ENCODE data around the gene MAS1L. TPM values are rescaled to one million over a fixed set of nuclear protein-coding genes. Genes with fewer than 3 reads are reported as not detected.
"Not testable (repeated sequence)": the region's sequence is repeated elsewhere in the genome, so short reads cannot be mapped to it uniquely, and the experiment has no call there.

The MAS1L gene
- total and polyA plus RNA-seq, 12 donors = not detected

DNA sequence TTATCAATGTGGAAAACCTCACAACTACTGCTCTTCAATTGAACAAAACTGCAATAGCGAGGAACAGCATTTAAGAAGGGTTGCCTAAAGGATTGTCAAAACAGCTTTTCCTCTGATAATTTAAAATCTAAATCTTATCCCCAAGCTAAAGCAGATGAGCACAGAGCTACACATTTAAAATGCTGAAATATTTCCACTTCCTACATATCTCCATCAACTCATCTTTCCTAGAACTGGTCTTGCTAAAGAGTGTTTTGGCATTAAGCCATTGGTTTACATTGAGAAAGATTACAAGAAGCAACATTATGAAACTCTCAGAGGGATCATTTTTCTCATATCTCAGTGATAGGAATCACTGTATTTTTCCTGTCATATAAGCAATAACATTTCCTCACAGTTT is 45.0 kb downstream of the MAS1L start:
- DNase-seq (no peak), ATAC-seq (no peak)
- intact Hi-C loops (cut with DNase I) = no loop called here
- Histone ChIP-seq H3K9me3 (no peaks in the 10 kb centered on the region), H3K27me3 (peaks cover 0 to 15% (median 0%) of the 10 kb centered on the region in 7 donors), H3K4me3 (no peak overlapping the region), H3K36me3 (no peaks in the 10 kb centered on the region), H3K4me1 (no peaks in the 10 kb centered on the region), H3K27ac (no peak overlapping the region)
- 83 to 91% methylated on average over 1 of the region's 1 CpG for WGBS, 2 donors
- TF ChIP-seq, protein P1, sequence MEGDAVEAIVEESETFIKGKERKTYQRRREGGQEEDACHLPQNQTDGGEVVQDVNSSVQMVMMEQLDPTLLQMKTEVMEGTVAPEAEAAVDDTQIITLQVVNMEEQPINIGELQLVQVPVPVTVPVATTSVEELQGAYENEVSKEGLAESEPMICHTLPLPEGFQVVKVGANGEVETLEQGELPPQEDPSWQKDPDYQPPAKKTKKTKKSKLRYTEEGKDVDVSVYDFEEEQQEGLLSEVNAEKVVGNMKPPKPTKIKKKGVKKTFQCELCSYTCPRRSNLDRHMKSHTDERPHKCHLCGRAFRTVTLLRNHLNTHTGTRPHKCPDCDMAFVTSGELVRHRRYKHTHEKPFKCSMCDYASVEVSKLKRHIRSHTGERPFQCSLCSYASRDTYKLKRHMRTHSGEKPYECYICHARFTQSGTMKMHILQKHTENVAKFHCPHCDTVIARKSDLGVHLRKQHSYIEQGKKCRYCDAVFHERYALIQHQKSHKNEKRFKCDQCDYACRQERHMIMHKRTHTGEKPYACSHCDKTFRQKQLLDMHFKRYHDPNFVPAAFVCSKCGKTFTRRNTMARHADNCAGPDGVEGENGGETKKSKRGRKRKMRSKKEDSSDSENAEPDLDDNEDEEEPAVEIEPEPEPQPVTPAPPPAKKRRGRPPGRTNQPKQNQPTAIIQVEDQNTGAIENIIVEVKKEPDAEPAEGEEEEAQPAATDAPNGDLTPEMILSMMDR (IDR thresholded peaks at IDR 0.05) = no peak

DNA sequence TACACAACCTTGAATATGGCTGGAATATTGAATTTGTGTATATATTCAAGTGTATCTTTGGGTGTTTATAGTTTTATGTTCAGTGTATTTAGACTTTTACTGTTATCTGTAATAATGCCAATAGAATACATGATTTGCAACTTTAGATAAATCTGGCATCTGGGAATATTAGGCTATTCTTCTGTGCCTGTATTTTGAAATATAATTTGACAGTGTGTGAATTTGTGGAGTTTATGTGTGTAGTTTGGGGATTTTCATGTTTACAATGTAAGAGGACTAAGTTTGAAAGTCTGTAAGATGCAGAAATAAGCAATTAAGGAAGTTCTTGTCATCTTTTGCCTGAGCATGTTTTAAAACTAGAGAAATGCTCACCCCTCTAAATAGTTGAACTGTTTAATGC is 48.8 kb downstream of the MAS1L start, which contains the start of gene OR10C1:
Gene OR10C1, plus strand, starts transcription at position 301 of the 400 bp plus-strand sequence. CDS start 710 bp downstream, outside the sequence.
- intact Hi-C loops (cut with DNase I) = no loop called here
- no peaks in the 10 kb centered on the region for H3K36me3 ChIP-seq
- TF ChIP-seq, protein P1 (IDR thresholded peaks at IDR 0.05) = no peak
- peaks cover 0 to 9% (median 0%) of the 10 kb centered on the region in 7 donors for H3K27me3 ChIP-seq
- DNase-seq (no peak), ATAC-seq (no peak)
- no peak within 1 kb of the TSS for H3K27ac ChIP-seq
- H3K4me1 ChIP-seq = no peaks in the 10 kb centered on the region
- H3K4me3 ChIP-seq = no peak within 1 kb of the TSS
- no peaks in the 10 kb centered on the region for H3K9me3 ChIP-seq

DNA sequence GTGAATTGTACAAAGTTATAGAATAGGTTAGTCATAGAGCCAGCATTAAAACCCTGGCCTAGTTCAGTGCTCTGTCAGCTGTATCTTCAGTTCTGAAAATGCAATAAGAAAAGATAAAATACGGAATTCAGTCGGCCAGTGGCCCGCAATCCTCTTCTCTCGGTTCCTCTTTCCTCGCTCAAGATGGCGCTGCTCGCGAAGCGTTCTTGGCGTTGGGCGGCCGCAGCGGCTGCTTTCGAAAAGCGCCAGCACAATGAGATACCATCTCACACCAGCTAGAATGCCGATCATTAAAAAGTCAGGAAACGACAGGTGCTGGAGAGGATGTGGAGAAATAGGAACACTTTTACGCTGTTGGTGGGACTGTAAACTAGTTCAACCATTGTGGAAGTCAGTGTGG is 51.0 kb downstream of the MAS1L start:
- H3K27me3 ChIP-seq; intact Hi-C loops (cut with DNase I); DNase-seq; ATAC-seq; H3K4me1 ChIP-seq; H3K27ac ChIP-seq; H3K4me3 ChIP-seq; H3K9me3 ChIP-seq; H3K36me3 ChIP-seq: not testable (repeated sequence)
- WGBS, 2 donors = 66 to 67% methylated on average over 18 of the region's 18 CpGs

Other genes starting within 250 kb of the MAS1L start
- not detected for gene OR14J1, start 186.3 kb downstream of the MAS1L start, total RNA-seq
- gene OR14J1, start 186.3 kb downstream of the MAS1L start, polyA plus RNA-seq = not detected
- not detected for gene OR5V1, start 119.1 kb downstream of the MAS1L start, total RNA-seq
- gene OR5V1, start 119.1 kb downstream of the MAS1L start, polyA plus RNA-seq = not detected
- not detected for gene OR12D3, start 112.7 kb downstream of the MAS1L start, total RNA-seq
- not detected for gene OR12D3, start 112.7 kb downstream of the MAS1L start, polyA plus RNA-seq
- not detected for gene OR12D2, start 92.3 kb downstream of the MAS1L start, total RNA-seq
- gene OR12D2, start 92.3 kb downstream of the MAS1L start, polyA plus RNA-seq = not detected
- gene OR12D1, start 73.0 kb downstream of the MAS1L start, total RNA-seq = not detected
- gene OR12D1, start 73.0 kb downstream of the MAS1L start, polyA plus RNA-seq = not detected
- gene OR10C1, start 48.6 kb downstream of the MAS1L start, total RNA-seq = not detected
- not detected for gene OR10C1, start 48.6 kb downstream of the MAS1L start, polyA plus RNA-seq
- gene OR11A1, start 30.9 kb downstream of the MAS1L start, total RNA-seq = not detected
- gene OR11A1, start 30.9 kb downstream of the MAS1L start, polyA plus RNA-seq = not detected
- gene OR2H1, start 30.8 kb downstream of the MAS1L start, total RNA-seq = not detected
- gene OR2H1, start 30.8 kb downstream of the MAS1L start, polyA plus RNA-seq = not detected
- 10 to 100 TPM in 1 of 10 donors, under 1 TPM in 3, not detected in 6; 0.23 to 53.8 (median 0.48) TPM for gene UBD, start 71.8 kb upstream of the MAS1L start, total RNA-seq
- under 1 TPM in 1 of 2 donors, not detected in 1; 0.33 TPM for gene UBD, start 71.8 kb upstream of the MAS1L start, polyA plus RNA-seq
- gene OR2H2, start 97.2 kb upstream of the MAS1L start, total RNA-seq = not detected
- gene OR2H2, start 97.2 kb upstream of the MAS1L start, polyA plus RNA-seq = not detected
- 10 to 100 TPM; 10.2 to 31.0 (median 18.2) TPM for gene GABBR1, start 145.2 kb upstream of the MAS1L start, total RNA-seq
- gene GABBR1, start 145.2 kb upstream of the MAS1L start, polyA plus RNA-seq = 10 to 100 TPM; 10.4 to 41.3 TPM
- gene MOG, start 169.1 kb upstream of the MAS1L start, total RNA-seq = 10 to 100 TPM in 2 of 10 donors, 1 to 10 TPM in 8; 1.6 to 13.6 (median 3.2) TPM
- 1 to 10 TPM in 1 of 2 donors, under 1 TPM in 1; 0.19 to 3.1 TPM for gene MOG, start 169.1 kb upstream of the MAS1L start, polyA plus RNA-seq
- gene ZFP57, start 193.2 kb upstream of the MAS1L start, total RNA-seq = 10 to 100 TPM in 1 of 10 donors, 1 to 10 TPM in 2, under 1 TPM in 1, not detected in 6; 0.53 to 14.7 (median 6.0) TPM
- under 1 TPM in 1 of 2 donors, not detected in 1; 0.06 TPM for gene ZFP57, start 193.2 kb upstream of the MAS1L start, polyA plus RNA-seq
- gene HLA-F, start 235.5 kb upstream of the MAS1L start, total RNA-seq = 100 to 1,000 TPM in 1 of 10 donors, 10 to 100 TPM in 9; 24.0 to 191 (median 31.6) TPM
- 100 to 1,000 TPM in 1 of 2 donors, 10 to 100 TPM in 1; 61.7 to 105 TPM for gene HLA-F, start 235.5 kb upstream of the MAS1L start, polyA plus RNA-seq

All from heart right ventricle (tissue), 16 donors.